WERI-Rb-1 (cell line): ENCODE data around the gene NEK2.

Source experiments
- DNase-seq: peaks from one replicate; pipeline ENCODE4 v3.0.0-alpha.2; 2020
- H3K27ac ChIP-seq: fragments of 250-450 bp; sonication (Bioruptor Pico); 2 replicates; pipeline ENCODE4 v1.5.1; 2020; ENCODE audit warnings: mild to moderate bottlenecking, moderate library complexity
- H3K27me3 ChIP-seq: fragments of 250-450 bp; sonication (Bioruptor Pico); 2 replicates; pipeline ENCODE4 v1.5.1; 2021; ENCODE audit warnings: mild to moderate bottlenecking, low read depth, moderate library complexity; ENCODE audit not compliant: insufficient read depth, severe bottlenecking
- H3K36me3 ChIP-seq: fragments of 250-450 bp; sonication (Bioruptor Pico); 2 replicates; pipeline ENCODE4 v1.5.1; 2020; ENCODE audit warnings: mild to moderate bottlenecking, moderate library complexity
- H3K4me3 ChIP-seq: 2 replicates; pipeline ENCODE4 v1.5.1; 2011; ENCODE audit warnings: low read depth, mild to moderate bottlenecking, control low read depth, low read length
- H3K9me3 ChIP-seq: fragments of 250-450 bp; sonication (Bioruptor Pico); 2 replicates; pipeline ENCODE4 v1.5.1; 2021; ENCODE audit warnings: mild to moderate bottlenecking, moderate library complexity; ENCODE audit not compliant: severe bottlenecking
- TF ChIP-seq, protein P1 (sequence below): IDR thresholded peaks from 2 replicates; pipeline ENCODE4 v1.5.1; 2011; ENCODE audit warnings: low read depth, mild to moderate bottlenecking, control low read depth, inconsistent platforms, low read length

Gene NEK2

DNA sequence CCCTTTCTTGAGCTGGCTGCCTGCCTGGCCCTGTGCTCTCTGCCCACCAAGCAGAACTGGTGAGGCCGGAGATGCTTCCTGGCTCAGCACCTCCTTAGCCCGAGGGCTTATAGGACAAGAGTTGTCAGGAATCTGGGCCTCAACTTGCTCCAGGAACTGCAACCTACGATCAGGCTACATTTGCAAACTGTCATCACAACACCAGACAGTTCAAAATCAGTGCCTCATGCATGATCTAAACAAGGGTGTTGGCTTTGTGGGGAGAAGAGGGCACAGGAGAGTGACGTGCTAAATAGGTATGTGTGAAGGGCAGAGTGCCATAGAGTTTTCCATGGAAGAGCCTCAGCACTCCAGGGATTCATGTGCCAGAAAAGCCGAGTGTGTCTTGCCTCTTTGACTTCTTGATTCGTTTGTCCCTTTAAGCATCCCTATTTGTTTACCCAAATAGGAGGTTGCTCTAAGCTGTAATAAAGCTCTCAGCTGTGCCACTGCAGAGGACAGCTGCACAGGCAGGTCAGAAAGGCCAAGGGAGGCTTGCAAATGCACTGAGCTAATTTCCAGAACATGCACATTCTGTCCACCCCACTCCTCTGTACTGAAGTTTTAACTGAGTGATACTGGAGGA, 30.2 kb upstream of the NEK2 start:
- Histone ChIP-seq H3K36me3 (no peaks in the 10 kb centered on the region), H3K27me3 (no peaks in the 10 kb centered on the region), H3K9me3 (no peaks in the 10 kb centered on the region), H3K4me3 (no peak overlapping the region), H3K27ac (no peak overlapping the region)
- DNase-seq, result no peak
- TF ChIP-seq, protein P1, sequence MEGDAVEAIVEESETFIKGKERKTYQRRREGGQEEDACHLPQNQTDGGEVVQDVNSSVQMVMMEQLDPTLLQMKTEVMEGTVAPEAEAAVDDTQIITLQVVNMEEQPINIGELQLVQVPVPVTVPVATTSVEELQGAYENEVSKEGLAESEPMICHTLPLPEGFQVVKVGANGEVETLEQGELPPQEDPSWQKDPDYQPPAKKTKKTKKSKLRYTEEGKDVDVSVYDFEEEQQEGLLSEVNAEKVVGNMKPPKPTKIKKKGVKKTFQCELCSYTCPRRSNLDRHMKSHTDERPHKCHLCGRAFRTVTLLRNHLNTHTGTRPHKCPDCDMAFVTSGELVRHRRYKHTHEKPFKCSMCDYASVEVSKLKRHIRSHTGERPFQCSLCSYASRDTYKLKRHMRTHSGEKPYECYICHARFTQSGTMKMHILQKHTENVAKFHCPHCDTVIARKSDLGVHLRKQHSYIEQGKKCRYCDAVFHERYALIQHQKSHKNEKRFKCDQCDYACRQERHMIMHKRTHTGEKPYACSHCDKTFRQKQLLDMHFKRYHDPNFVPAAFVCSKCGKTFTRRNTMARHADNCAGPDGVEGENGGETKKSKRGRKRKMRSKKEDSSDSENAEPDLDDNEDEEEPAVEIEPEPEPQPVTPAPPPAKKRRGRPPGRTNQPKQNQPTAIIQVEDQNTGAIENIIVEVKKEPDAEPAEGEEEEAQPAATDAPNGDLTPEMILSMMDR, result no peak

DNA sequence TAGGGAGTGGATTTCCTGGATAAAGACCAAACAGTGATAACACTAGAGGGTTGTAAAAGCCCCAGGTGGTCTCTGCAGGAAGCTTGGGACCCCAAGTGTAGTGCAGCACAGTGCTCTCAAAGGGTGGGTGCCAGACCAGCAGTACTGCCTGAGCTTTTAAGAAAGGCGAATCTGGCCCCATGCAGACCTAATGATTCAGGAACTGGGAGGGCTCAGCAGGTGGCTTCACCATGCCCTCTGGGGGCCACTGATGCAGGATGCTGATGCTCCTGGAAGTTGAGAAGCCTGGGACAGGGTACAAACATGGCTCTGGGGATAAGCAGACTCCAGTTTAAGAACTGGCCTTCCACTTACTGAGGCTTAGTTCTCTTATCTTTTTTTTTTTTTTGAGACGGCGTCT, 29.1 kb upstream of the NEK2 start:
- H3K36me3 ChIP-seq, result no peaks in the 10 kb centered on the region
- H3K27me3 ChIP-seq, result no peaks in the 10 kb centered on the region
- TF ChIP-seq, protein P1, result no peak
- H3K27ac ChIP-seq, result no peak overlapping the region
- H3K9me3 ChIP-seq, result no peaks in the 10 kb centered on the region
- H3K4me3 ChIP-seq, result no peak overlapping the region
- DNase-seq, result no peak

DNA sequence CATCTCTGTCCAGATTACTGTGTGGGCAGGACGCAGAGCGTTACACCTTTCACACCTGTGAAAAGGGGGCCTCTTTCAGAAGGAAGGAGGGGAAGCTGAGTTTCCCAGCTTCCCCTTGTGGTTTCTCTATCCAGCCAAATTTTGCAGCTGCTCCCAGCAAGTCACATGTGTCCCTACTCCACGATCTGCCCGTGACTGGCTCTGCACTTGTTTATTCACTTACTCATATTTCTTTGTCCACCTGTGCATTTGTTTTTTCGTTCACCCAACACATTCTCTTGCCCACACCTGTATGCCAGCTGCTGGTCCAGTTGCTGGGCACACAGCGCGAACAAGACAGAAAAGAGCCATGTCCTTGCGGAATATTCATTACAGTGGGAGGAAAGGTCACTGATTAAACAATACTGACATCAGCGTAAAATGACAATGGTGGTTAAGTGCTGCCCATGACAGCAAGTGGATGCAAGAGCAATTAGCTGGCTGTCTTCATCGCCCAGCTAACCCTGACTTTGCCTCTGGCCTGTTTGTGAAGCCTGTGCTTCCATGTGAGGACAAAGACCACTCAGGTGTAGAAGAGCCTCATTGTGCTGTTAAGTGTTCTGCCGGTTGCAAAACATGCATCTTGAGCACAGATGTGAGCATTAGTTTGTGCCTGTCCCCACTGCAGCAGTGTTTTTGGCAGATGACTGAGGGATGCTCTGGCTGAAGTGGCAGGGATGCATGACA, 28.6 kb upstream of the NEK2 start:
- no peak overlapping the region for H3K4me3 ChIP-seq
- no peaks in the 10 kb centered on the region for H3K27me3 ChIP-seq
- TF ChIP-seq, protein P1, result no peak
- no peaks in the 10 kb centered on the region for H3K36me3 ChIP-seq
- DNase-seq, result no peak
- H3K27ac ChIP-seq, result no peak overlapping the region
- H3K9me3 ChIP-seq, result no peaks in the 10 kb centered on the region

DNA sequence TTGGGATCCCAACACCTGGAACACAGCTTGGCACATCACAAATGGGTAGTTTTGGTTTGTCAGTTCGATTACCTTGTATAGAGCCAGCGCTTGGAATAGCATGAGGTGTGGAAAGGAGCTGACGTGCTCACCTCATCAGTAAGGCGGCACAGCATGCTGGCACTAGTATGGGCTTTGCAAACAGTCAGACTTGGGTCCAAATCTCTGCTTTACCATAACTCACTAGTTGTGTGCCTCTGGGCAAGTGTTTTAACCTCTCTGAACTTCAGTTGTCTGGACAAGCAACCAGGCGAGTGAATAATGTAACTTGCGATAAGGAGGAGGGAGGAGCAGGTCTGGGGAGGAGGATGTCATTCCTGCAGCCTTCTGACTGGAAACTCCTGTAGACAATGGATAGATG, 26.3 kb upstream of the NEK2 start:
- Histone ChIP-seq H3K4me3 (no peak overlapping the region), H3K27ac (no peak overlapping the region), H3K27me3 (no peaks in the 10 kb centered on the region), H3K9me3 (no peaks in the 10 kb centered on the region), H3K36me3 (no peaks in the 10 kb centered on the region)
- DNase-seq, result no peak
- TF ChIP-seq, protein P1, result no peak

DNA sequence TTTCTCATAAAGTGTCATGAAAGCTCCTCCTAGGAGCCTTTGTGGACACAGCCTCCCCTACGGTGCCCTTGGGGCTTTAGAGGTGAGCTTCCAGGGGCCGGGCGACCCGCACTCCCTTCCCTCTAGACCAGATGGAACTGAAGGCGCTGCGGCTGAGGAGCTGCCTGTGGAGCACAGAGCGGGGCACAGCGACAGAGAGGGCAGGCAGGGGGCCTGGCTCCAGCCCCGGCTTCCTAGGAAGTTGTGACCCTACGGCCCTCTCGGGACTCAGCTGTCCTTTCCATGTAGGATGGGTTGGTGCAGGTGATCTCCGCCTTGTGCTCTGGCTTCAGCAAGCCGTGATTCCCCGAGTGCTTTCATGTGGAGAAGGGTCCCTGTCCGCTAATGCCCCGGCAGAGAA, 23.6 kb upstream of the NEK2 start:
- Histone ChIP-seq H3K4me3 (no peak overlapping the region; the same call in 1 of the 2 replicates), H3K27ac (no peak overlapping the region), H3K9me3 (no peaks in the 10 kb centered on the region), H3K27me3 (no peaks in the 10 kb centered on the region), H3K36me3 (no peaks in the 10 kb centered on the region)
- DNase-seq, result no peak
- TF ChIP-seq, protein P1, result no peak
